SU-DHL-6 (cell line): Measurements from ENCODE around the gene UBASH3A.

Source experiments
- EZH2phosphoT487 ChIP-seq: fragments of 200-600 bp; sonication (generic), shearing (Covaris generic); conservative IDR thresholded peaks from 2 replicates; pipeline ENCODE4 v1.6.1; 2018; ENCODE audit warnings: mild to moderate bottlenecking, antibody characterized with exemption, low read length, moderate library complexity, mixed read lengths
- TF ChIP-seq, protein P1 (sequence below): fragments of 200-600 bp; sonication (generic); IDR thresholded peaks from one replicate; pipeline ENCODE4 v1.5.1; 2017; ENCODE audit warnings: antibody characterized with exemption, mild to moderate bottlenecking, low read length, moderate library complexity; ENCODE audit not compliant: insufficient read depth, poor library complexity, severe bottlenecking

DNA sequence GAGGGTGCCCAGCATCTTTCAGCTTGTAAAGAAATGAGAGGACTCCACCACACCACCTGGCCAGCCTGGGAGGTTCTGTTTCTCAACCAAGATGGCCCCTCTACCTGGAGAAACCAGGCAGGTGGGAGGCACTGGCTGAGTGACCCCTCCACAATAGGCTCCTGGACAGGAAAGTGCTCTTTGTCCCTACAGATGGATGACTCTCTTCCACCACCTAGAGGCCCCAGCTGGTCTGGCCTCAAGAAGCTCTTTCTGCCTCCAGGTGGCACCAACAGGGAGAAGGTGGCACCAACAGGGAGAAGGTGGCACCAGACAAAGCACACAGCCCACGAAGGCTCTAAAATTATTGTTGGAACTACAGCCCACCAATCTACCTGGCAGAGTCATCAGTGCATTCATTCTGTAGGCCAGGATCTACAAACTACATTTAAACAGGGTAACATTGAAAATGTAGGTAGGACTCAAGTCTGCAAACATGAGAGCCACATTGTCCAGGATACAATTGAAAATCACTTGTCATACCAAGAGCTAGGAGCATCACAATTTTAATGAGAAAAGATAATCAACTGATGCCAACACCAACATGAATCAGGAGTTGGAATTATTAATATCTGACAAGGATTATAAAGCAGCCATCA is 22.2 kb upstream of the UBASH3A start:
- no peak for TF ChIP-seq EZH2phosphoT487
- TF ChIP-seq, protein P1, sequence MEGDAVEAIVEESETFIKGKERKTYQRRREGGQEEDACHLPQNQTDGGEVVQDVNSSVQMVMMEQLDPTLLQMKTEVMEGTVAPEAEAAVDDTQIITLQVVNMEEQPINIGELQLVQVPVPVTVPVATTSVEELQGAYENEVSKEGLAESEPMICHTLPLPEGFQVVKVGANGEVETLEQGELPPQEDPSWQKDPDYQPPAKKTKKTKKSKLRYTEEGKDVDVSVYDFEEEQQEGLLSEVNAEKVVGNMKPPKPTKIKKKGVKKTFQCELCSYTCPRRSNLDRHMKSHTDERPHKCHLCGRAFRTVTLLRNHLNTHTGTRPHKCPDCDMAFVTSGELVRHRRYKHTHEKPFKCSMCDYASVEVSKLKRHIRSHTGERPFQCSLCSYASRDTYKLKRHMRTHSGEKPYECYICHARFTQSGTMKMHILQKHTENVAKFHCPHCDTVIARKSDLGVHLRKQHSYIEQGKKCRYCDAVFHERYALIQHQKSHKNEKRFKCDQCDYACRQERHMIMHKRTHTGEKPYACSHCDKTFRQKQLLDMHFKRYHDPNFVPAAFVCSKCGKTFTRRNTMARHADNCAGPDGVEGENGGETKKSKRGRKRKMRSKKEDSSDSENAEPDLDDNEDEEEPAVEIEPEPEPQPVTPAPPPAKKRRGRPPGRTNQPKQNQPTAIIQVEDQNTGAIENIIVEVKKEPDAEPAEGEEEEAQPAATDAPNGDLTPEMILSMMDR: peak; percentile 65
